GM06990 (cell line): ENCODE measurements around the gene FBL.
A peak's percentile ranks its signal among the peaks of the same experiment; 100 is the strongest.

Source experiments
- DNase-seq: peaks from one replicate; pipeline ENCODE4 v3.0.0-alpha.2; 2011; ENCODE audit not compliant: insufficient read length; ENCODE audit errors: extremely low read depth
- H3K27me3 ChIP-seq: replicated peaks from 2 replicates; pipeline ENCODE4 v1.6.0; 2011; ENCODE audit warnings: low read length; ENCODE audit not compliant: control insufficient read depth, insufficient read depth
- H3K36me3 ChIP-seq: 2 replicates; pipeline ENCODE4 v1.5.1; 2011; ENCODE audit warnings: low read length; ENCODE audit not compliant: control insufficient read depth, insufficient read depth
- H3K4me3 ChIP-seq: replicated peaks from 2 replicates; pipeline ENCODE4 v1.5.1; 2011; ENCODE audit warnings: low read depth, mild to moderate bottlenecking, control low read depth, low read length
- TF ChIP-seq, protein P1 (sequence below): IDR thresholded peaks from 2 replicates; pipeline ENCODE4 v1.5.1; 2011; ENCODE audit warnings: low read length, control low read depth, mild to moderate bottlenecking, inconsistent platforms; ENCODE audit not compliant: insufficient read depth, poor library complexity, severe bottlenecking

Gene FBL

GRCh38 chr19:39824143-39825092 lies 21.8 kb downstream of the FBL start:
- TF ChIP-seq, protein P1, sequence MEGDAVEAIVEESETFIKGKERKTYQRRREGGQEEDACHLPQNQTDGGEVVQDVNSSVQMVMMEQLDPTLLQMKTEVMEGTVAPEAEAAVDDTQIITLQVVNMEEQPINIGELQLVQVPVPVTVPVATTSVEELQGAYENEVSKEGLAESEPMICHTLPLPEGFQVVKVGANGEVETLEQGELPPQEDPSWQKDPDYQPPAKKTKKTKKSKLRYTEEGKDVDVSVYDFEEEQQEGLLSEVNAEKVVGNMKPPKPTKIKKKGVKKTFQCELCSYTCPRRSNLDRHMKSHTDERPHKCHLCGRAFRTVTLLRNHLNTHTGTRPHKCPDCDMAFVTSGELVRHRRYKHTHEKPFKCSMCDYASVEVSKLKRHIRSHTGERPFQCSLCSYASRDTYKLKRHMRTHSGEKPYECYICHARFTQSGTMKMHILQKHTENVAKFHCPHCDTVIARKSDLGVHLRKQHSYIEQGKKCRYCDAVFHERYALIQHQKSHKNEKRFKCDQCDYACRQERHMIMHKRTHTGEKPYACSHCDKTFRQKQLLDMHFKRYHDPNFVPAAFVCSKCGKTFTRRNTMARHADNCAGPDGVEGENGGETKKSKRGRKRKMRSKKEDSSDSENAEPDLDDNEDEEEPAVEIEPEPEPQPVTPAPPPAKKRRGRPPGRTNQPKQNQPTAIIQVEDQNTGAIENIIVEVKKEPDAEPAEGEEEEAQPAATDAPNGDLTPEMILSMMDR = no peak
- H3K4me3 ChIP-seq = peak overlapping the region; percentile 79
- peaks cover 8% of the 10 kb centered on the region for H3K36me3 ChIP-seq
- peak; percentile 69 for DNase-seq
- no peaks in the 10 kb centered on the region for H3K27me3 ChIP-seq

GRCh38 chr19:39823686-39824085 lies 22.5 kb downstream of the FBL start:
- TF ChIP-seq, protein P1 = no peak
- Histone ChIP-seq H3K27me3 (no peaks in the 10 kb centered on the region), H3K36me3 (peaks cover 8% of the 10 kb centered on the region), H3K4me3 (peak overlapping the region; percentile 79)
- no peak for DNase-seq

DNA sequence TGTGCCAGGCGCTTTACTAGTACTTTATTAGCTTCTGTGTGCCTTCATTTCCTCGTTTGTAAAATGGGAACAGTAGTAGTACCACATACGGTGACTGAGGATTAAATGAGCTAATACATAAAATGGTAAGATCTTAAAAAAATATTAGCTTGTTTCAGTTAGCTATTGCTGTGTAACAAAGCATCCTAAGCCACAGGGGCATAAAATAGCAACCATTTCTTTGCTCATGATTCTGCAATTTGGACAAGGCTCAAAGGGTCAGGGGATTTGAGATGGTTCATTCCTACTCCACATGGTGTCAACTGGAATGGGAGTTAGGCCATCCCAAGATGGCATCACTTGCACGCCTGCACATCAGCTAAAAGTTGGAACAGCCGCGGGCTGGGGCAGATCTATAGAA lies 25.5 kb downstream of the FBL start:
- Histone ChIP-seq H3K36me3 (peaks cover 1% of the 10 kb centered on the region), H3K4me3 (no peak overlapping the region), H3K27me3 (no peaks in the 10 kb centered on the region)
- no peak for DNase-seq
- TF ChIP-seq, protein P1 = no peak

GRCh38 chr19:39819786-39820185 lies 26.4 kb downstream of the FBL start:
- DNase-seq = no peak
- no peak overlapping the region for H3K4me3 ChIP-seq
- TF ChIP-seq, protein P1 = no peak
- H3K27me3 ChIP-seq = no peaks in the 10 kb centered on the region
- no peaks in the 10 kb centered on the region for H3K36me3 ChIP-seq

DNA sequence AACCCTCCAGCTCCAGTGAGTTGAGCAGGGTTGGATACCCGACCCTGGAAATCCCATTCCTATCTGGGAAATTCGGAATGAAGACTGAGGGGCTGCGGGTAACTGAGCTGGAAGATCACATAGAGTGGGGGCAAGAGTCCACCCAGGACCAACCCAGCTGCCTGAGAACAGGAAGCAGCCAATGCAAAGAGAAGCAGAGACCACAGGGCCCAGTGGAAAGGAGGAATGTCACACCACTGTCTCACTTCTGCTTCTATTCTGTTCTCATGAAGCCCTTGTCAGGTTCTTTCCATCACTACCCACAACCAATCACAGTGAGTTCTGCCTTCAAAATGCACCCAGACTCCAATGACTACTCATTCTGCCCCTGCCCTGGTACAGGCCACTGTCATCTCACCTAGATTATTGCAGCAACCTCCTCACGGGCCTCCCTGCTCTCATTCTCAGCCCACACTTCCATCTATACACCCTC lies 27.5 kb downstream of the FBL start:
- no peaks in the 10 kb centered on the region for H3K36me3 ChIP-seq
- peak; percentile 51 for DNase-seq
- H3K4me3 ChIP-seq = no peak overlapping the region
- TF ChIP-seq, protein P1 = no peak
- no peaks in the 10 kb centered on the region for H3K27me3 ChIP-seq
